ENCODE data around the gene TP53RK.

TP53RK gene

DNA sequence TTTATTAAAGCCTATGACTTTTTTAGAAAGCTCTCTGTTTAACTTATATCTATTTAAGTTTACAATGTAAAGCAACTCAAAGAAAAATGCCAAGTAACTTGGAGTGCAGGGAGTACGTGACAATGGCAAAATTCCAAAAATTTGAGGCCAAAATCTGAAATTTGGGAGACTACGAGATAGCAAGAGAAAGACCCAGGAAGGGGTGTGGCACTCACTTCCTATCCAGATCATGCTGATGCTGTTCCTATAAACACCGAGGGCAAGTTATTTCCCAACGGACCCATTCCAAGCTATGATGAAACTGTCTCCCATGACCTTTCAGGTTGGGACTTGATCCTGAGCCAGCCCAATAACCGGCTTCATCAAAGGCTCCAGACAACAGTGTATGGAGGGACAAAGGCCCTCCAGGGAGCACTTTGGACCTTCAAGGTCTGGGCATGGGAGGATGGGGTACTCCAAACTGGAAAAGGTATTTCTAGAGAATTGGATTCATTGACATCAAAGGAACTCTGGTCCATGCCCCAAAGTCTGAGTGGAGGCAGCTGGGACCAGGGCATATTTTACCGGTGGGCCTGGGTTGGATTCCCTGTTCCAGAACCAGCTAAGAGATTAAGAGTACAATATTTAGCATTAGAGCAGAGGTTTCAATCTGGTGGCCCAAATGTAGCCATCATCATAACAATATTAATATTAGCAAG lies 22.3 kb downstream of the TP53RK start:
- H3K4me3 ChIP-seq (ENCODE audit: low read depth, low read length): no peak overlapping the region
- no peaks in the 10 kb centered on the region for H3K27me3 ChIP-seq (replicated peaks)
- H3K27ac ChIP-seq: no peak overlapping the region
- DNase-seq: no peak
- H3K36me3 ChIP-seq (replicated peaks): no peaks in the 10 kb centered on the region
- in situ Hi-C loops (cut with HindIII; ENCODE audit: low pct_ligation_motif_present, low sequenced_read_pairs): no loop called here
- TF ChIP-seq, protein P1, sequence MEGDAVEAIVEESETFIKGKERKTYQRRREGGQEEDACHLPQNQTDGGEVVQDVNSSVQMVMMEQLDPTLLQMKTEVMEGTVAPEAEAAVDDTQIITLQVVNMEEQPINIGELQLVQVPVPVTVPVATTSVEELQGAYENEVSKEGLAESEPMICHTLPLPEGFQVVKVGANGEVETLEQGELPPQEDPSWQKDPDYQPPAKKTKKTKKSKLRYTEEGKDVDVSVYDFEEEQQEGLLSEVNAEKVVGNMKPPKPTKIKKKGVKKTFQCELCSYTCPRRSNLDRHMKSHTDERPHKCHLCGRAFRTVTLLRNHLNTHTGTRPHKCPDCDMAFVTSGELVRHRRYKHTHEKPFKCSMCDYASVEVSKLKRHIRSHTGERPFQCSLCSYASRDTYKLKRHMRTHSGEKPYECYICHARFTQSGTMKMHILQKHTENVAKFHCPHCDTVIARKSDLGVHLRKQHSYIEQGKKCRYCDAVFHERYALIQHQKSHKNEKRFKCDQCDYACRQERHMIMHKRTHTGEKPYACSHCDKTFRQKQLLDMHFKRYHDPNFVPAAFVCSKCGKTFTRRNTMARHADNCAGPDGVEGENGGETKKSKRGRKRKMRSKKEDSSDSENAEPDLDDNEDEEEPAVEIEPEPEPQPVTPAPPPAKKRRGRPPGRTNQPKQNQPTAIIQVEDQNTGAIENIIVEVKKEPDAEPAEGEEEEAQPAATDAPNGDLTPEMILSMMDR (IDR thresholded peaks at IDR 0.05; ENCODE audit: low read depth, low read length, missing control alignments): no peak

DNA sequence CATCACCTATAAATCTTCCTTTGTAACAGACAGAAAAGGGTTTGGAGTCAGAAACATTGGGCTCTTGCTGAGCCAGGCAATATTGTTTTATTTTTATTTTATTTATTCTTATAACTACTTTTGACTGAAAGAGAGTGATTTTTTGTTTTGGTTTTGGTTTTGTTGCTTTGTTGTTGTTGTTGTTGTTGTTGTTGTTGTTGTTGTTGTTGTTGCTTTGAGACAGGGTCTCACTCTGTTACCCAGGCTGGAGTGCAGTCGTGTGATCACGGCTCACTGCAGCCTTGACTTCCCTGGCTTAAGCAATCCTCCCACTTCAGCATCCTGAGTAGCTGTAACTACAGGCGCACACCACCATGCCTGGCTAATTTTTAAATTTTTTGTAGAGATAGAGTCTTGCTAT lies 22.9 kb downstream of the TP53RK start:
- TF ChIP-seq, protein P1 (IDR thresholded peaks at IDR 0.05; ENCODE audit: low read depth, low read length, missing control alignments): no peak
- Histone ChIP-seq H3K36me3 (replicated peaks) (no peaks in the 10 kb centered on the region), H3K27ac (no peak overlapping the region), H3K27me3 (replicated peaks) (no peaks in the 10 kb centered on the region), H3K4me3 (ENCODE audit: low read depth, low read length) (no peak overlapping the region)
- no peak for DNase-seq
- in situ Hi-C loops (cut with HindIII; ENCODE audit: low pct_ligation_motif_present, low sequenced_read_pairs): no loop called here

DNA sequence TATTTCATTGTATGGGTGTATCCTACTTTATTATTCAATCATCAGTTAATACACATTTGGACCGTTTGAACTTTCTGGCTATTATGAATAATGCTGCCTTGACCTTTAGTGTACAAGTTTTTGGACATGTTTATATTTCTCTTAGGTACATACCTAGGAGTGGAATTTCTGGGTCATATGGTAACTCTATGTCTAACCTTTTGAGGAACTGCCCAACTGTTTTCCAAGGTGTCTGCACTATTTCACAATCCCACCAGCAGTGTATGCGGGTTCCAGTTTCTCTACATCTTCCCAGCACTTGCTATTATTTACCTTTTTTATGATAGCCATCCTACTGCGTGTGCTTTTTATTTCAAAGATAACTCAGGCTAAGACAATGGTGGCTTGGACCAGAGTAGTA lies 23.6 kb downstream of the TP53RK start:
- TF ChIP-seq, protein P1 (IDR thresholded peaks at IDR 0.05; ENCODE audit: low read depth, low read length, missing control alignments): no peak
- H3K27me3 ChIP-seq (replicated peaks): no peaks in the 10 kb centered on the region
- H3K36me3 ChIP-seq (replicated peaks): no peaks in the 10 kb centered on the region
- H3K4me3 ChIP-seq (ENCODE audit: low read depth, low read length): no peak overlapping the region
- no peak for DNase-seq
- no peak overlapping the region for H3K27ac ChIP-seq
- in situ Hi-C loops (cut with HindIII; ENCODE audit: low pct_ligation_motif_present, low sequenced_read_pairs): no loop called here

DNA sequence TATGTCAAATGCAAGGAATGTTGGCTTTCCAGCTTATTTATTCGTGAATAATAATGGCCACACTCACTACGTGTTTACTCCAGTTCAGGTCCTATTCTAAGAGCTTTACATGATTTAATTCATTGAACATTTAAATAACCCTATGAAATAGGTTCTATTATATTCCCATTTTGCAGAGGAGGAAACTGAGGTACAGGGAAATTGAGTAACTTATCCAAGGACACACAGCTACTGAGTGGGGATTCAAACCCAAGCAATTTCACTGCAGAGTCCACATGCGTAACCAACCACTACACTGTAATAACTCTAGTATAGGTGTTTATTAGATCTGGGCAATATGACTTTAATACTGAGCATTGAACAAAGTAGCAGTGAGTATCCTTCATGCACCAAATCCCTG lies 25.7 kb downstream of the TP53RK start:
- no peak overlapping the region for H3K27ac ChIP-seq
- no peak overlapping the region for H3K4me3 ChIP-seq (ENCODE audit: low read depth, low read length)
- no peaks in the 10 kb centered on the region for H3K27me3 ChIP-seq (replicated peaks)
- DNase-seq: no peak
- no peaks in the 10 kb centered on the region for H3K36me3 ChIP-seq (replicated peaks)
- in situ Hi-C loops (cut with HindIII; ENCODE audit: low pct_ligation_motif_present, low sequenced_read_pairs): no loop called here
- TF ChIP-seq, protein P1 (IDR thresholded peaks at IDR 0.05; ENCODE audit: low read depth, low read length, missing control alignments): no peak

DNA sequence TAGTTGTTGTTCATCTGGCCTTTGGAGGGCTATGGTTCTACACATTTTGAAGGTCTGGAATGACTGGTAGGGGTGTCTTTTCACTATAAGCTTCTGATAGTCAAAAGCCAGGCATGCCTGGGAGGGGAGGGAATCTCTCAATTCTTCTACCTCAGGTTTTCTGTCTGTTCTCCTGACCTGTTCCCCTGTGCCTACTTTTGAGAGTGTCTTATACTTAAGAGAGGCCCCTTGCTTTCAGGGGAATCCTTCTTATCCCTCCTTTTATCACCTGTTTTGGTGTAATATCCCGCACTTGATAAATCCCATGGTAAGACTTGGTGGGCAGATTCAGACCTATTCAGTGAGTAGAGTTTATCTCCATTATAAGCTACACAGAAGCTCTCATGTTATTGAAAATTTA lies 27.6 kb downstream of the TP53RK start:
- TF ChIP-seq, protein P1 (IDR thresholded peaks at IDR 0.05; ENCODE audit: low read depth, low read length, missing control alignments): no peak
- in situ Hi-C loops (cut with HindIII; ENCODE audit: low pct_ligation_motif_present, low sequenced_read_pairs): no loop called here
- H3K4me3 ChIP-seq (ENCODE audit: low read depth, low read length): no peak overlapping the region
- DNase-seq: no peak
- no peak overlapping the region for H3K27ac ChIP-seq
- H3K27me3 ChIP-seq (replicated peaks): no peaks in the 10 kb centered on the region
- H3K36me3 ChIP-seq (replicated peaks): no peaks in the 10 kb centered on the region

DNA sequence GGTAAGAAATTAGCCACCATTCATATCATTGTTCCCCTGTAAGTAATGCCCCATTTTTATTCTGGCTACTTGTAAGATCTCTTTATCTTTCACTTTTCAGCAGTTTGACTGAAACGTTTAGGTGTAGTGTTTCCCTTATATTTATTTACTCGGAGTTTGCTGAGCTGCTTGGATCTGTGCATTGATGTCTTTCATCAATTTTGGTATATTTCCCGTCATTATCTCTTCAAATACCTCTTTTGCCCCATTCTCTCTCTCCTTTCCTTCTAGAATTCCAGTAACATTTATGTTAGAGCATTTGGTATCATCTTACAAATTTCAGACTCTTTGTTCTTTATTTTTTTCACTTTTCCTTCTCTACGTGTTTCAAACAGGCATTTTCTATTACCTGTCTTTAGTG lies 28.8 kb downstream of the TP53RK start:
- no peak for DNase-seq
- in situ Hi-C loops (cut with HindIII; ENCODE audit: low pct_ligation_motif_present, low sequenced_read_pairs): no loop called here
- no peak overlapping the region for H3K4me3 ChIP-seq (ENCODE audit: low read depth, low read length)
- no peaks in the 10 kb centered on the region for H3K36me3 ChIP-seq (replicated peaks)
- H3K27ac ChIP-seq: no peak overlapping the region
- TF ChIP-seq, protein P1 (IDR thresholded peaks at IDR 0.05; ENCODE audit: low read depth, low read length, missing control alignments): no peak
- H3K27me3 ChIP-seq (replicated peaks): no peaks in the 10 kb centered on the region
